ENCODE data around the gene ZC3H8.

Gene ZC3H8

GRCh38 chr2:112162956-112163355 lies 91.9 kb downstream of the ZC3H8 start:
- no peak for DNase-seq

GRCh38 chr2:112162341-112162740 lies 92.5 kb downstream of the ZC3H8 start:
- DNase-seq = no peak
